Endothelial cell of umbilical vein (primary cell): ENCODE results near the gene RADIL. TPM values are rescaled to one million over a fixed set of nuclear protein-coding genes. Genes with fewer than 3 reads are reported as not detected.

Experiments used
- BruUV-seq: library from RNA; stranded (reverse); fragments of 400-500 nt; replicated peaks from 2 replicates; lab custom pipeline; 2021; lab: Mats Ljungman, UMichigan
- CTCF ChIA-PET: fragments of 300-600, 350-600 bp; sonication (Branson Sonifier 250); formaldehyde crosslinking; loops from one replicate; lab custom pipeline; 2021; ENCODE audit warnings: antibody characterized with exemption, inconsistent platforms; lab: Charles Lee
- POLR2A ChIA-PET: fragments of 300-600, 350-600 bp; sonication (Branson Sonifier 250); formaldehyde crosslinking; loops from one replicate; lab custom pipeline; 2021; ENCODE audit warnings: antibody characterized with exemption, inconsistent platforms; lab: Charles Lee
- DNase-seq: peaks from one replicate; pipeline ENCODE4 v3.0.0-alpha.2; 2011; ENCODE audit warnings: low read depth, low spot score
- FAIRE-seq: peaks from 2 replicates; lab custom pipeline; 2011; peaks lifted over from hg19 to GRCh38; lab: Jason Lieb, UNC
- H2AFZ ChIP-seq: 2 replicates; pipeline ENCODE4 v1.6.0; 2012; ENCODE audit warnings: low read depth, low read length, control low read depth, inconsistent platforms
- H3K27ac ChIP-seq: 2 replicates; pipeline ENCODE4 v1.5.1; 2011; ENCODE audit warnings: low read depth, mild to moderate bottlenecking, control low read depth, low read length, moderate library complexity; ENCODE audit not compliant: insufficient read depth
- H3K27me3 ChIP-seq, 2 experiments: 2 replicates each; pipeline versions ENCODE4 v1.6.0 to v1.6.1; 2011; ENCODE audit warnings: low read length in 2 of 2, mixed read lengths in 1 of 2; ENCODE audit not compliant: control insufficient read depth in 2 of 2, insufficient read depth in 2 of 2
- H3K36me3 ChIP-seq, 2 experiments: 2 replicates in 1 of 2; 3 replicates in 1 of 2; pipeline ENCODE4 v1.5.1; 2011; ENCODE audit warnings: low read length in 2 of 2, mild to moderate bottlenecking in 1 of 2, moderate library complexity in 1 of 2; ENCODE audit not compliant: control insufficient read depth in 2 of 2, insufficient read depth in 2 of 2; ENCODE audit errors: extremely low read depth in 1 of 2
- H3K4me1 ChIP-seq: 3 replicates; pipeline ENCODE4 v1.5.1; 2011; ENCODE audit warnings: mild to moderate bottlenecking, low read length; ENCODE audit not compliant: control insufficient read depth, insufficient read depth; ENCODE audit errors: extremely low read depth
- H3K4me2 ChIP-seq: 2 replicates; pipeline ENCODE4 v1.6.1; 2011; ENCODE audit warnings: low read length, control low read depth, mixed read lengths; ENCODE audit not compliant: insufficient read depth
- H3K4me3 ChIP-seq, 3 experiments: fragments of 200-600 bp in 1 of 3; sonication (generic), shearing (Covaris generic) in 1 of 3; replicated peaks in 1 of 3; 2 replicates each; pipeline ENCODE4 v1.5.1; 2011 to 2016; ENCODE audit warnings: control low read depth in 3 of 3, low read length in 3 of 3, mild to moderate bottlenecking in 2 of 3, inconsistent platforms in 1 of 3, low read depth in 1 of 3, moderate library complexity in 1 of 3; ENCODE audit not compliant: insufficient read depth in 1 of 3
- H3K79me2 ChIP-seq: 2 replicates; pipeline ENCODE4 v1.6.0; 2012; ENCODE audit warnings: low read length, inconsistent platforms; ENCODE audit not compliant: control insufficient read depth, insufficient read depth
- H3K9ac ChIP-seq: replicated peaks from 2 replicates; pipeline ENCODE3; 2011; ENCODE audit warnings: low read length, control low read depth; ENCODE audit not compliant: insufficient read depth; ENCODE audit errors: extremely low read depth
- H3K9me1 ChIP-seq: replicated peaks from 3 replicates; pipeline ENCODE4 v1.6.0; 2011; ENCODE audit warnings: mild to moderate bottlenecking, low read length; ENCODE audit not compliant: control insufficient read depth, insufficient read depth; ENCODE audit errors: extremely low read depth
- H3K9me3 ChIP-seq: replicated peaks from 2 replicates; pipeline ENCODE4 v1.5.1; 2012; ENCODE audit warnings: low read length, inconsistent platforms; ENCODE audit not compliant: control insufficient read depth, insufficient read depth
- H4K20me1 ChIP-seq: replicated peaks from 2 replicates; pipeline ENCODE3; 2011; ENCODE audit warnings: mild to moderate bottlenecking, low read length; ENCODE audit not compliant: control insufficient read depth, insufficient read depth; ENCODE audit errors: extremely low read depth
- EZH2 ChIP-seq: IDR thresholded peaks from 2 replicates; pipeline ENCODE4 v1.6.1; 2012; ENCODE audit warnings: borderline replicate concordance, low read depth, mild to moderate bottlenecking, moderate library complexity, low read length, inconsistent platforms; ENCODE audit not compliant: severe bottlenecking
- FOS ChIP-seq: IDR thresholded peaks from 2 replicates; pipeline ENCODE4 v1.6.1; 2011; ENCODE audit warnings: mild to moderate bottlenecking, low read length, moderate library complexity, borderline replicate concordance; ENCODE audit not compliant: insufficient read depth
- GATA2 ChIP-seq: IDR thresholded peaks from 2 replicates; pipeline ENCODE4 v1.7.0; 2011; ENCODE audit warnings: low read depth, mild to moderate bottlenecking, moderate library complexity, mixed read lengths, low read length; ENCODE audit not compliant: insufficient read length, insufficient read depth
- JUN ChIP-seq: IDR thresholded peaks from 2 replicates; pipeline ENCODE4 v1.6.1; 2011; ENCODE audit warnings: borderline replicate concordance, low read depth; ENCODE audit not compliant: insufficient read length, insufficient read depth
- MAX ChIP-seq: IDR thresholded peaks from 2 replicates; pipeline ENCODE4 v1.6.1; 2011; ENCODE audit not compliant: insufficient read depth, insufficient read length
- MYC ChIP-seq: IDR thresholded peaks from one replicate; pipeline ENCODE4 v1.6.1; 2011; ENCODE audit warnings: mild to moderate bottlenecking, low read depth, low read length
- POLR2A ChIP-seq: IDR thresholded peaks from 2 replicates; pipeline ENCODE4 v1.6.1; 2012; ENCODE audit warnings: low read depth, mild to moderate bottlenecking, control low read depth, low read length
- POLR2AphosphoS5 ChIP-seq: IDR thresholded peaks from 2 replicates; pipeline ENCODE4 v1.6.1; 2012; ENCODE audit warnings: low read depth, mild to moderate bottlenecking, control low read depth, low read length, moderate library complexity; ENCODE audit not compliant: insufficient read depth
- dilution Hi-C: fragments of 300-500 bp; cut with MboI; formaldehyde crosslinking; loops from one replicate; pipeline ENCODE4 v1.15.0; 2019; ENCODE audit warnings: low sequenced_read_pairs; ENCODE audit not compliant: extremely low pct_ligation_motif_present
- intact Hi-C: fragments of 100-400 bp; cut with micrococcal nuclease; formaldehyde crosslinking; loops from one replicate; pipeline ENCODE4 v1.10.0; 2022
- polyA plus RNA-seq, 4 experiments: library from polyadenylated mRNA; depleted of rRNA in 3 of 4; stranded (reverse) in 3 of 4; unstranded in 1 of 4; fragments of >200 nt; gene quantifications; 2 replicates each; pipeline versions ENCODE4 v1.2.1 to v1.2.3, GENCODE V29; 2011 to 2012; ENCODE audit warnings: missing spikeins in 1 of 4
- total RNA-seq: library from RNA; stranded (reverse); gene quantifications from 2 replicates; pipeline ENCODE4 v1.2.3, GENCODE V29; 2021
- TF ChIP-seq, protein P1 (sequence below), 2 donors: IDR thresholded peaks; 1 replicate in 1 of 2; 2 replicates in 1 of 2; pipeline ENCODE4 v1.5.1; 2011; ENCODE audit warnings: low read length in 2 of 2, mild to moderate bottlenecking in 2 of 2, moderate library complexity in 2 of 2, control low read depth in 1 of 2, inconsistent platforms in 1 of 2, low read depth in 1 of 2; ENCODE audit not compliant: insufficient read depth in 1 of 2; ENCODE audit errors: extremely low read depth in 1 of 2

Gene RADIL
- total and polyA plus RNA-seq, 2 donors (not counting 3 experiments of a cell fraction or from before 2014, with no cell fraction given) = 1.2 to 2.5 TPM

GRCh38 chr7:4781366-4782069 is 102.0 kb downstream of the RADIL start:
- Histone ChIP-seq H3K27me3 (no peaks in the 10 kb centered on the region), H2AFZ (no peak overlapping the region), H4K20me1 (peaks cover 2% of the 10 kb centered on the region), H3K4me2 (no peak overlapping the region), H3K36me3 (peaks cover 18 to 43% of the 10 kb centered on the region in 2 experiments), H3K9me3 (no peaks in the 10 kb centered on the region), H3K4me1 (peaks cover 6% of the 10 kb centered on the region), H3K9ac (no peak overlapping the region), H3K9me1 (no peaks in the 10 kb centered on the region), H3K4me3 (no peak overlapping the region), H3K79me2 (peaks cover 26% of the 10 kb centered on the region), H3K27ac (no peak overlapping the region)
- ChIA-PET POLR2A (no interaction called here), CTCF (interaction anchor here (0.9 kb wide), 1 partner anchor 11 kb away, joined by 3 read pairs; no protein-coding TSS in a partner anchor)
- FAIRE-seq (no peak), DNase-seq (no peak)
- no peak for TF ChIP-seq EZH2
- TF ChIP-seq POLR2A = no peak
- no peak for TF ChIP-seq POLR2AphosphoS5
- no peak for TF ChIP-seq MAX
- TF ChIP-seq JUN = no peak
- no peak for TF ChIP-seq GATA2
- TF ChIP-seq, protein P1, sequence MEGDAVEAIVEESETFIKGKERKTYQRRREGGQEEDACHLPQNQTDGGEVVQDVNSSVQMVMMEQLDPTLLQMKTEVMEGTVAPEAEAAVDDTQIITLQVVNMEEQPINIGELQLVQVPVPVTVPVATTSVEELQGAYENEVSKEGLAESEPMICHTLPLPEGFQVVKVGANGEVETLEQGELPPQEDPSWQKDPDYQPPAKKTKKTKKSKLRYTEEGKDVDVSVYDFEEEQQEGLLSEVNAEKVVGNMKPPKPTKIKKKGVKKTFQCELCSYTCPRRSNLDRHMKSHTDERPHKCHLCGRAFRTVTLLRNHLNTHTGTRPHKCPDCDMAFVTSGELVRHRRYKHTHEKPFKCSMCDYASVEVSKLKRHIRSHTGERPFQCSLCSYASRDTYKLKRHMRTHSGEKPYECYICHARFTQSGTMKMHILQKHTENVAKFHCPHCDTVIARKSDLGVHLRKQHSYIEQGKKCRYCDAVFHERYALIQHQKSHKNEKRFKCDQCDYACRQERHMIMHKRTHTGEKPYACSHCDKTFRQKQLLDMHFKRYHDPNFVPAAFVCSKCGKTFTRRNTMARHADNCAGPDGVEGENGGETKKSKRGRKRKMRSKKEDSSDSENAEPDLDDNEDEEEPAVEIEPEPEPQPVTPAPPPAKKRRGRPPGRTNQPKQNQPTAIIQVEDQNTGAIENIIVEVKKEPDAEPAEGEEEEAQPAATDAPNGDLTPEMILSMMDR (IDR thresholded peaks at IDR 0.05; ENCODE audit: extremely low read depth in 1 of 2, insufficient read depth in 1 of 2, low read depth in 1 of 2, low read length in 2 of 2) = no peak
- no peak for TF ChIP-seq MYC
- no peak for TF ChIP-seq FOS
- BruUV-seq = no TSS peak
- dilution Hi-C loops (no loop called here), intact Hi-C loops (no loop called here)
